HL-60 (cell line): Measurements from ENCODE around the gene FOCAD.

Experiments used
- DNase-seq, 2 experiments: peaks; one replicate each; pipeline ENCODE4 v3.0.0-alpha.2; 2010 to 2020; ENCODE audit warnings: low read depth in 1 of 2, low spot score in 1 of 2
- H3K27ac ChIP-seq: fragments of 250-450 bp; sonication (Bioruptor Pico); replicated peaks from 2 replicates; pipeline ENCODE4 v1.5.1; 2020; ENCODE audit warnings: mild to moderate bottlenecking, moderate library complexity
- H3K27me3 ChIP-seq: fragments of 250-450 bp; sonication (Bioruptor Pico); 2 replicates; pipeline ENCODE4 v1.5.1; 2021; ENCODE audit warnings: mild to moderate bottlenecking, moderate library complexity; ENCODE audit not compliant: insufficient read depth, poor library complexity, severe bottlenecking
- H3K4me3 ChIP-seq: replicated peaks from 2 replicates; pipeline ENCODE4 v1.5.1; 2011; ENCODE audit warnings: mild to moderate bottlenecking, control low read depth, low read length; ENCODE audit not compliant: insufficient read depth
- CTCF ChIP-seq: IDR thresholded peaks from one replicate; pipeline ENCODE4 v1.5.1; 2011; ENCODE audit warnings: low read length, control low read depth, inconsistent platforms; ENCODE audit not compliant: insufficient read depth
- GABPA ChIP-seq: IDR thresholded peaks from 2 replicates; pipeline ENCODE4 v1.6.1; 2012; ENCODE audit warnings: low read depth
- POLR2AphosphoS5 ChIP-seq: IDR thresholded peaks from 2 replicates; pipeline ENCODE4 v1.6.1; 2012; ENCODE audit warnings: low read depth
- SPI1 ChIP-seq: IDR thresholded peaks from 2 replicates; pipeline ENCODE4 v1.6.1; 2012; ENCODE audit warnings: low read depth, mild to moderate bottlenecking, borderline replicate concordance
- TF ChIP-seq, protein P1 (sequence below): IDR thresholded peaks from 2 replicates; pipeline ENCODE4 v1.6.1; 2012; ENCODE audit warnings: low read depth; ENCODE audit not compliant: insufficient replicate concordance

The FOCAD gene

GRCh38 chr9:20734275-20734674 is 50.2 kb downstream of the FOCAD start:
- no peak overlapping the region for H3K27ac ChIP-seq

DNA sequence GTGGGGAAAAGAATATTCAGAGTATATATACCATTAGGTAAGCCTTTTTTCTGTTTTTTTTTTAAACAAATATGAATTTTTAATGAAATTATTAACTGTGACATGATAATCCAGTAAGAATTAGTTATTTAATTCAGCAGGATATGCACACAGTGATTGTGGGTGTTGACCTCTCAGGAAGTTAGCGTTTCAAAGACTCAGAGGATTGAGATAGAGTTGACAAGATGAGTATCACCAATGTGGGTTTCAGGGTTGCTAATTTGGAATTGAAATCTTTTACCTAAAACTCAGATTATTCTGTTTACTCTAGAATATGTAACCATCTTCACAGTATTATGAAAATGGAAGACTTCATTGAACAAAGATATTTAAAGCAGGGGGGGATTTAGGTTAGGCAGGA is 56.2 kb downstream of the FOCAD start:
- TF ChIP-seq SPI1, result no peak
- no peak for TF ChIP-seq GABPA
- TF ChIP-seq CTCF, result no peak
- no peak for TF ChIP-seq POLR2AphosphoS5
- TF ChIP-seq, protein P1, sequence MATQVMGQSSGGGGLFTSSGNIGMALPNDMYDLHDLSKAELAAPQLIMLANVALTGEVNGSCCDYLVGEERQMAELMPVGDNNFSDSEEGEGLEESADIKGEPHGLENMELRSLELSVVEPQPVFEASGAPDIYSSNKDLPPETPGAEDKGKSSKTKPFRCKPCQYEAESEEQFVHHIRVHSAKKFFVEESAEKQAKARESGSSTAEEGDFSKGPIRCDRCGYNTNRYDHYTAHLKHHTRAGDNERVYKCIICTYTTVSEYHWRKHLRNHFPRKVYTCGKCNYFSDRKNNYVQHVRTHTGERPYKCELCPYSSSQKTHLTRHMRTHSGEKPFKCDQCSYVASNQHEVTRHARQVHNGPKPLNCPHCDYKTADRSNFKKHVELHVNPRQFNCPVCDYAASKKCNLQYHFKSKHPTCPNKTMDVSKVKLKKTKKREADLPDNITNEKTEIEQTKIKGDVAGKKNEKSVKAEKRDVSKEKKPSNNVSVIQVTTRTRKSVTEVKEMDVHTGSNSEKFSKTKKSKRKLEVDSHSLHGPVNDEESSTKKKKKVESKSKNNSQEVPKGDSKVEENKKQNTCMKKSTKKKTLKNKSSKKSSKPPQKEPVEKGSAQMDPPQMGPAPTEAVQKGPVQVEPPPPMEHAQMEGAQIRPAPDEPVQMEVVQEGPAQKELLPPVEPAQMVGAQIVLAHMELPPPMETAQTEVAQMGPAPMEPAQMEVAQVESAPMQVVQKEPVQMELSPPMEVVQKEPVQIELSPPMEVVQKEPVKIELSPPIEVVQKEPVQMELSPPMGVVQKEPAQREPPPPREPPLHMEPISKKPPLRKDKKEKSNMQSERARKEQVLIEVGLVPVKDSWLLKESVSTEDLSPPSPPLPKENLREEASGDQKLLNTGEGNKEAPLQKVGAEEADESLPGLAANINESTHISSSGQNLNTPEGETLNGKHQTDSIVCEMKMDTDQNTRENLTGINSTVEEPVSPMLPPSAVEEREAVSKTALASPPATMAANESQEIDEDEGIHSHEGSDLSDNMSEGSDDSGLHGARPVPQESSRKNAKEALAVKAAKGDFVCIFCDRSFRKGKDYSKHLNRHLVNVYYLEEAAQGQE, result no peak
- no peak overlapping the region for H3K27ac ChIP-seq
- DNase-seq, result no peak
- no peak overlapping the region for H3K4me3 ChIP-seq
- no peaks in the 10 kb centered on the region for H3K27me3 ChIP-seq

More at GRCh38 chr9:20734275-20734674, 50.2 kb downstream of the FOCAD start:
- H3K27me3 ChIP-seq, result no peaks in the 10 kb centered on the region
- no peak for DNase-seq
- TF ChIP-seq SPI1 (no peak), GABPA (no peak), CTCF (no peak), POLR2AphosphoS5 (no peak)
- TF ChIP-seq, protein P1, result no peak
- H3K4me3 ChIP-seq, result no peak overlapping the region

GRCh38 chr9:20740929-20741582 is 57.0 kb downstream of the FOCAD start:
- Histone ChIP-seq H3K27ac (no peak overlapping the region), H3K4me3 (no peak overlapping the region), H3K27me3 (no peaks in the 10 kb centered on the region)
- TF ChIP-seq GABPA (no peak), POLR2AphosphoS5 (no peak)
- TF ChIP-seq, protein P1, result no peak
- no peak for DNase-seq

- no peak overlapping the region for H3K4me3 ChIP-seq
- H3K27me3 ChIP-seq, result no peaks in the 10 kb centered on the region
- DNase-seq, result no peak
- no peak overlapping the region for H3K27ac ChIP-seq
- TF ChIP-seq, protein P1, result no peak
- TF ChIP-seq POLR2AphosphoS5, result no peak
- no peak for TF ChIP-seq SPI1
- TF ChIP-seq CTCF, result no peak
- TF ChIP-seq GABPA, result no peak
These were observed 58.8 kb downstream of the FOCAD start for GRCh38 chr9:20742833-20743232.
